ENCODE measurements around the gene E4F1.
A peak's percentile ranks its signal among the peaks of the same experiment; 100 is the strongest.

E4F1 gene

DNA sequence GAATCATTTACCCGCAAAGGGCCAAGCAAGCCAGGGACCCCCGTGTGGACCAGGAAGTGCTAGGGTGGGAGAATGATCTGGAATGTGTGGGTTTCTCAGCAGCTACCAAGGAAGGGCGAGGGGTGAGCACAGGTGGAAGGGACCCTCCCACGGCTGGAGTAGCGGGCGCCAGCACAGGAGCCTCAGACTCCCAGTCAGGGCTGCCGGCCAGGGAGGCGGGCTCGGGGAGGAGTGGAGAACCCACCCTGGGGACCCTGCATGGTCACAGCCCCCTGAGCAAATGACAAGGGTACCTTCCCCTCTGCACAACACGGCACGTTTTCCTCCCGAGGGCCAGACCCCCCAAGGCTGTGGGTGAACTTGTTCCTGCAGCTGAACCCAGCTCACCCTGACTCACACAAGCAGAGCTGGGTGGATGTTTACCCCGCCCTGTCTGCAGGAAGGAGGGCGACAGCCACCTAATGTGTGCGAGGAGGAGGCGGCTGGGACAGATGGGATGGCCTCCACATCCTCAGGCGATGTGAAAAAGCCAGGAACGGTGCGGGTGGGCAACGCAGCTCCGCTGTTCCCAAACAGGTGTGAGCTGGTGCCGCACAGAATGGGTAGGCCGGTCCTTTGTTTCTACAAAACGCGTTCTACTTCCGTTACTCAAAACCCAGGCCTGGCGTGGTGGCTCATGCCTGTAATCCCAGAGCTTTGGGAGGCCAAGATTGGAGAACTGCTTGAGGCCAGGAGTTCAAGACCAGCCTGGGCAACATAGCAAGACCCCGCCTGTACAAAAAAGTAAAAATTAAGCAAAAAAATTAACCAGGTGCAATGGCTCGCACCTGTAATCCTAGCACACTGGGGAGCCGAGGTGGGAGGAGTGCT, 21.8 kb downstream of the E4F1 start:
- TF ChIP-seq ZFP3 (CRISPR knock-in tag; IDR thresholded peaks at IDR 0.05), result no peak
- no peak for TF ChIP-seq ARNTL (CRISPR knock-in tag; IDR thresholded peaks at IDR 0.05; ENCODE audit: borderline replicate concordance, low read depth)
- TF ChIP-seq, protein P1, sequence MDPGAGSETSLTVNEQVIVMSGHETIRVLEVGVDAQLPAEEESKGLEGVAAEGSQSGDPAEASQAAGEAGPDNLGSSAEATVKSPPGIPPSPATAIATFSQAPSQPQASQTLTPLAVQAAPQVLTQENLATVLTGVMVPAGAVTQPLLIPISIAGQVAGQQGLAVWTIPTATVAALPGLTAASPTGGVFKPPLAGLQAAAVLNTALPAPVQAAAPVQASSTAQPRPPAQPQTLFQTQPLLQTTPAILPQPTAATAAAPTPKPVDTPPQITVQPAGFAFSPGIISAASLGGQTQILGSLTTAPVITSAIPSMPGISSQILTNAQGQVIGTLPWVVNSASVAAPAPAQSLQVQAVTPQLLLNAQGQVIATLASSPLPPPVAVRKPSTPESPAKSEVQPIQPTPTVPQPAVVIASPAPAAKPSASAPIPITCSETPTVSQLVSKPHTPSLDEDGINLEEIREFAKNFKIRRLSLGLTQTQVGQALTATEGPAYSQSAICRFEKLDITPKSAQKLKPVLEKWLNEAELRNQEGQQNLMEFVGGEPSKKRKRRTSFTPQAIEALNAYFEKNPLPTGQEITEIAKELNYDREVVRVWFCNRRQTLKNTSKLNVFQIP (CRISPR knock-in tag; IDR thresholded peaks at IDR 0.05; ENCODE audit: borderline replicate concordance, low read depth), result no peak
- no peak for TF ChIP-seq ISL1 (CRISPR knock-in tag; IDR thresholded peaks at IDR 0.05)
- TF ChIP-seq ZNF8 (CRISPR knock-in tag; IDR thresholded peaks at IDR 0.05), result no peak
- no peak for ATAC-seq

DNA sequence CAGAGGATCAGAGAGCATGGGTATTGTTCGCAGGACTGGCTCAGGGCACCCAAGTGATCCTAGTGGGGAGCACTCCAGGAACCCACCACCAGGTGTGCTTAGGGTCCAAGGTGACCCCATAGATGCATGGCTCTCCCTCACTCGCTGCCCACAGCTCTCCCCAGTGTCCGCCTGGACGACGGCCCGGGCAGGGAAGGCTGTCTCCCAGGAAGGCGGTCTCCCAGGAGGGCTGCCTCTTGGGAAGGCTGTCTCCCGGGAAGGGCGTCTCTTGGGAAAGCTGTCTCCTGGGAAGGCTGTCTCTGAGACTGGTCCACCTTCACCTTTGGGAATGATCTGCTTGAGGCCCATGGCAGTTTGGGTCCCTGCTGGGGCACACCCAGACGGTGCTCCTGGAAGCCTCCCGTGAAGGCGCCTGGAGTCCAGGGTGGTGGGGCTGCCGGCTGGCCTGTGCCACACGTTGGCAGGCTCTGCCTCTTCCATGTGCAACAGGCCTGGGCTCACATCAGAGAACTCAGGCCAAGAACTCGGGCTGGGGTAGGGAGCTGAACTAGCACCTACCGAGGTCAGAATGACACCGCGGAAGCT, 23.0 kb downstream of the E4F1 start:
- no peak for ATAC-seq
- TF ChIP-seq, protein P2, sequence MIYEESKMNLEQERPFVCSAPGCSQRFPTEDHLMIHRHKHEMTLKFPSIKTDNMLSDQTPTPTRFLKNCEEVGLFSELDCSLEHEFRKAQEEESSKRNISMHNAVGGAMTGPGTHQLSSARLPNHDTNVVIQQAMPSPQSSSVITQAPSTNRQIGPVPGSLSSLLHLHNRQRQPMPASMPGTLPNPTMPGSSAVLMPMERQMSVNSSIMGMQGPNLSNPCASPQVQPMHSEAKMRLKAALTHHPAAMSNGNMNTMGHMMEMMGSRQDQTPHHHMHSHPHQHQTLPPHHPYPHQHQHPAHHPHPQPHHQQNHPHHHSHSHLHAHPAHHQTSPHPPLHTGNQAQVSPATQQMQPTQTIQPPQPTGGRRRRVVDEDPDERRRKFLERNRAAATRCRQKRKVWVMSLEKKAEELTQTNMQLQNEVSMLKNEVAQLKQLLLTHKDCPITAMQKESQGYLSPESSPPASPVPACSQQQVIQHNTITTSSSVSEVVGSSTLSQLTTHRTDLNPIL (CRISPR knock-in tag; IDR thresholded peaks at IDR 0.05; ENCODE audit: low read depth), result no peak

DNA sequence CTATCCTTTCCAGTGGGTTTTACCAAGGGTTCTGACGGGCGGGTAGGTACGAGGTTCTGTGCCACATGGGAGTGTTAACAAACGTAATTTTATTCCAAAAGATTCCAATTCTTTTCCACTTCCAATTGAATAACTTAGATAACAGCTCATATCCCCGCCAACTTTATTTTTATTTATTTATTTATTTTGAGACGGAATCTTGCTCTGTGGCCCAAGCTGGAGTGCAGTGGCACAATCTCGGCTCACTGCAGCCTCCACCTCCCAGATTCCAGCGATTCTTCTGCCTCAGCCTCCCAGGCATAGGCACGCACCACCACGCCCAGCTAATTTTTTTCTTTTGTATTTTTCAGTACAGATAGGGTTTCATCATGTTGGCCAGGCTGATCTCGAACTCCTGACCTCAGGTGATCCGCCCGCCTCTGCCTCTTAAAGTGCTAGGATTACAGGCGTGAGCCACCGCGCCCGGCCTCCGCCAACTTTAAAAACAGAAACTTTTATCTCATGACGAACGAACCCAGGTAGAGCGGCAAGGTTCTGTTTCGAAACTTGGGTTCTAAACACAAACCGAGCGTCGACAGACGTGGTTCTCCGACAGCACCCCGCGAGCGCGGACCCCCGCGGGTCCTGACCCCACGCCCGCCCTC, 27.4 kb downstream of the E4F1 start:
- peak; percentile 4 for ATAC-seq
- TF ChIP-seq ZNF8 (CRISPR knock-in tag; IDR thresholded peaks at IDR 0.05) (no peak), RARB (CRISPR knock-in tag; IDR thresholded peaks at IDR 0.05) (no peak), TCF4 (CRISPR knock-in tag; IDR thresholded peaks at IDR 0.05; ENCODE audit: borderline replicate concordance) (no peak), GLIS3 (CRISPR knock-in tag; IDR thresholded peaks at IDR 0.05) (no peak), BACH2 (CRISPR knock-in tag; IDR thresholded peaks at IDR 0.05; ENCODE audit: borderline replicate concordance) (no peak), OSR1 (CRISPR knock-in tag; IDR thresholded peaks at IDR 0.05) (no peak), ZFP3 (CRISPR knock-in tag; IDR thresholded peaks at IDR 0.05) (no peak), ARNTL (CRISPR knock-in tag; IDR thresholded peaks at IDR 0.05; ENCODE audit: borderline replicate concordance, low read depth) (no peak), ZFP30 (CRISPR knock-in tag; IDR thresholded peaks at IDR 0.05) (no peak), ESRRG (CRISPR knock-in tag; IDR thresholded peaks at IDR 0.05) (no peak), ZNF70 (CRISPR knock-in tag; IDR thresholded peaks at IDR 0.05) (no peak)
- TF ChIP-seq, protein P3, sequence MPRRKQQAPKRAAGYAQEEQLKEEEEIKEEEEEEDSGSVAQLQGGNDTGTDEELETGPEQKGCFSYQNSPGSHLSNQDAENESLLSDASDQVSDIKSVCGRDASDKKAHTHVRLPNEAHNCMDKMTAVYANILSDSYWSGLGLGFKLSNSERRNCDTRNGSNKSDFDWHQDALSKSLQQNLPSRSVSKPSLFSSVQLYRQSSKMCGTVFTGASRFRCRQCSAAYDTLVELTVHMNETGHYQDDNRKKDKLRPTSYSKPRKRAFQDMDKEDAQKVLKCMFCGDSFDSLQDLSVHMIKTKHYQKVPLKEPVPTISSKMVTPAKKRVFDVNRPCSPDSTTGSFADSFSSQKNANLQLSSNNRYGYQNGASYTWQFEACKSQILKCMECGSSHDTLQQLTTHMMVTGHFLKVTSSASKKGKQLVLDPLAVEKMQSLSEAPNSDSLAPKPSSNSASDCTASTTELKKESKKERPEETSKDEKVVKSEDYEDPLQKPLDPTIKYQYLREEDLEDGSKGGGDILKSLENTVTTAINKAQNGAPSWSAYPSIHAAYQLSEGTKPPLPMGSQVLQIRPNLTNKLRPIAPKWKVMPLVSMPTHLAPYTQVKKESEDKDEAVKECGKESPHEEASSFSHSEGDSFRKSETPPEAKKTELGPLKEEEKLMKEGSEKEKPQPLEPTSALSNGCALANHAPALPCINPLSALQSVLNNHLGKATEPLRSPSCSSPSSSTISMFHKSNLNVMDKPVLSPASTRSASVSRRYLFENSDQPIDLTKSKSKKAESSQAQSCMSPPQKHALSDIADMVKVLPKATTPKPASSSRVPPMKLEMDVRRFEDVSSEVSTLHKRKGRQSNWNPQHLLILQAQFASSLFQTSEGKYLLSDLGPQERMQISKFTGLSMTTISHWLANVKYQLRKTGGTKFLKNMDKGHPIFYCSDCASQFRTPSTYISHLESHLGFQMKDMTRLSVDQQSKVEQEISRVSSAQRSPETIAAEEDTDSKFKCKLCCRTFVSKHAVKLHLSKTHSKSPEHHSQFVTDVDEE (CRISPR knock-in tag; IDR thresholded peaks at IDR 0.05), result no peak
- TF ChIP-seq, protein P4, sequence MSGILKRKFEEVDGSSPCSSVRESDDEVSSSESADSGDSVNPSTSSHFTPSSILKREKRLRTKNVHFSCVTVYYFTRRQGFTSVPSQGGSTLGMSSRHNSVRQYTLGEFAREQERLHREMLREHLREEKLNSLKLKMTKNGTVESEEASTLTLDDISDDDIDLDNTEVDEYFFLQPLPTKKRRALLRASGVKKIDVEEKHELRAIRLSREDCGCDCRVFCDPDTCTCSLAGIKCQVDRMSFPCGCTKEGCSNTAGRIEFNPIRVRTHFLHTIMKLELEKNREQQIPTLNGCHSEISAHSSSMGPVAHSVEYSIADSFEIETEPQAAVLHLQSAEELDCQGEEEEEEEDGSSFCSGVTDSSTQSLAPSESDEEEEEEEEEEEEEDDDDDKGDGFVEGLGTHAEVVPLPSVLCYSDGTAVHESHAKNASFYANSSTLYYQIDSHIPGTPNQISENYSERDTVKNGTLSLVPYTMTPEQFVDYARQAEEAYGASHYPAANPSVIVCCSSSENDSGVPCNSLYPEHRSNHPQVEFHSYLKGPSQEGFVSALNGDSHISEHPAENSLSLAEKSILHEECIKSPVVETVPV (CRISPR knock-in tag; IDR thresholded peaks at IDR 0.05), result no peak

DNA sequence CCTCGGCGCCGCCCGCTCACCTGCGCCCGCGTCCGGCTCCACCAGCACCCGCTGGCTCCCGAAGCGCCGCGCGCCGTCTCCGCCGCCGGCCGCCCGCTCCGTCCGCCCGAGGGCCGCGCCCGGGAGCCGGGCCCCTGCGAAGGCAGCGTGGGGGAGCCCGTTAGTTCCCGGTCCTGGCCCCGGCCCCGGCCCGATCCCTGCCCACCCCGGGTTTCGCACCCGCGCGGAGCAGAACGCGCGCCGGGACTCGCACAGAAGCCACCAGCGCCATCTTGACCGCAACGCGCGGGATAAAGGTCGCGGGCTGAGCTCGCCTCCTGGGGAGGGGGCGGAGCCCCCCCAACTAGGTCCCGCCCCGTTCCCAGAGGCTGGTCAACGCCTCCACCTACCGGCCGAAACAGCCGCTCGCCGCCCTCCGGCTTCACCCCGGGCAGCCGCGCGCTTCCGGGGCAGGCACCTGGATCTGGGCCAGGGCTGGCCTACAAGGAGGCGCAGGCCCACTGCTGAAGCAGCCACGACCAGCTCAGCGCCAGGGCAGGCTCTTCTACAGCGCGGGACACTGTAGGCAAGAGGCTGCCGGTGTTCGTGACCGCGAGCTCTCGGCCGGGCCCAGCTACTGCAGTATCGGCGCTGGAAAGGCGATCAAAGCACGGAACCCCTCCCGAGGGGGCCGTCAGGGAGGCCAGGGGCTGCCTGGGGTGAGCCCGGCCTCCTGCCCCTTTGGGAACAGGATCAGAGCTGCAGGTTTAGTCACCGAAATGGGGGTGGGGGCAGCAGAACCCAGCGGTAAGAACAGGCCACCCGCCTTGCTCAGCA, 28.1 kb downstream of the E4F1 start, which contains the start of gene ECI1:
Gene ECI1, minus strand, starts transcription at position 292 of the 816 bp plus-strand sequence. Its CDS starts 21 bp downstream, at position 271.
- ATAC-seq, result peak; percentile 91
- TF ChIP-seq, protein P2 (CRISPR knock-in tag; IDR thresholded peaks at IDR 0.05; ENCODE audit: low read depth), result no peak
- no peak for TF ChIP-seq OSR1 (CRISPR knock-in tag; IDR thresholded peaks at IDR 0.05)
- TF ChIP-seq, protein P3 (CRISPR knock-in tag; IDR thresholded peaks at IDR 0.05), result no peak
- no peak for TF ChIP-seq ZNF565 (CRISPR knock-in tag; conservative IDR thresholded peaks at IDR 0.05; ENCODE audit: low read depth)
- no peak for TF ChIP-seq ZNF8 (CRISPR knock-in tag; IDR thresholded peaks at IDR 0.05)
- TF ChIP-seq, protein P4 (CRISPR knock-in tag; IDR thresholded peaks at IDR 0.05), result 0 out of 2 replicates have a peak, but pooled peaks have one; percentile 18
- TF ChIP-seq GLIS3 (CRISPR knock-in tag; IDR thresholded peaks at IDR 0.05), result peak; percentile 2; the same call in 1 of the 2 replicates
